ENCODE results near the gene MAEA. TPM values are rescaled to one million over a fixed set of nuclear protein-coding genes. Genes with fewer than 3 reads are reported as not detected.

The MAEA gene
- total and polyA plus RNA-seq, 2 of the 8 experiments (the other 6 are each of a cell fraction or from before 2014, with no cell fraction given): 75.8 to 133 TPM

- Histone ChIP-seq H2BK12ac (ENCODE audit: low read depth, low read length) (no peak overlapping the region), H3K18ac (ENCODE audit: extremely low read depth, low read length) (no peak overlapping the region), H4K91ac (replicated peaks; ENCODE audit: insufficient read length, low read length) (no peak overlapping the region), H2BK15ac (ENCODE audit: low read length) (no peak overlapping the region), H3K27me3 (replicated peaks in 1 of 4; ENCODE audit: control insufficient read depth in 3 of 4, extremely low read depth in 1 of 4, insufficient read depth in 3 of 4, low read length in 3 of 4) (no peaks in the 10 kb centered on the region), H3K14ac (ENCODE audit: insufficient read length) (no peak overlapping the region), H2BK5ac (ENCODE audit: low read depth, low read length) (no peak overlapping the region), H2AFZ (ENCODE audit: low read length) (no peak overlapping the region), H2AK5ac (ENCODE audit: low read depth, low read length) (no peak overlapping the region), H3K9me3 (ENCODE audit: insufficient read depth in 2 of 2, low read depth in 1 of 2, low read length in 1 of 2) (no peaks in the 10 kb centered on the region), H4K5ac (ENCODE audit: insufficient read length, low read depth, low read length) (no peak overlapping the region), H3K4me3 (ENCODE audit: extremely low read depth in 1 of 4, insufficient read depth in 2 of 4, low read depth in 3 of 4, low read length in 4 of 4) (no peak overlapping the region), H3K27ac (ENCODE audit: low read depth, low read length) (no peak overlapping the region), H3K23ac (ENCODE audit: insufficient read length) (no peak overlapping the region), H3K4me1 (replicated peaks in 1 of 4; ENCODE audit: control insufficient read depth in 3 of 4, insufficient read depth in 4 of 4, low read length in 3 of 4) (no peaks in the 10 kb centered on the region; a peak in 1 of 7 replicates), H4K20me1 (replicated peaks in 1 of 2; ENCODE audit: control insufficient read depth in 1 of 2, insufficient read depth in 2 of 2, low read length in 2 of 2) (peaks cover 3 to 16% of the 10 kb centered on the region in 2 experiments), H2BK120ac (replicated peaks; ENCODE audit: low read depth, low read length) (no peak overlapping the region), H3K79me2 (ENCODE audit: control insufficient read depth in 1 of 2, insufficient read depth in 2 of 2, low read length in 2 of 2) (no peaks in the 10 kb centered on the region), H3K36me3 (ENCODE audit: control insufficient read depth in 2 of 4, insufficient read depth in 4 of 4, low read length in 3 of 4) (peaks cover 0 to 17% (median 0%) of the 10 kb centered on the region in 4 experiments; a peak in 2 of 8 replicates), H3K9ac (replicated peaks in 1 of 4; ENCODE audit: extremely low read depth in 1 of 4, low read depth in 3 of 4, low read length in 3 of 4) (no peak overlapping the region), H3K4me2 (ENCODE audit: insufficient read depth in 1 of 2, low read depth in 2 of 2, low read length in 2 of 2) (no peak overlapping the region), H3K4ac (replicated peaks; ENCODE audit: insufficient read length, low read depth, low read length) (no peak overlapping the region), H3K56ac (replicated peaks; ENCODE audit: insufficient read length, low read depth, low read length) (no peak overlapping the region), H3K79me1 (ENCODE audit: low read depth, low read length) (no peaks in the 10 kb centered on the region; the same call in 1 of the 2 replicates), H3K23me2 (ENCODE audit: low read depth, low read length) (no peaks in the 10 kb centered on the region), H4K8ac (ENCODE audit: extremely low read depth, insufficient read depth, low read length) (no peak overlapping the region), H2BK20ac (ENCODE audit: low read length) (no peak overlapping the region)
- DNase-seq (ENCODE audit: low read depth in 1 of 2, low spot score in 2 of 2): no peak
- 90% methylated on average over 16 of the region's 16 CpGs; no CpG with 5 or more reads in 1 of the 2 experiments for WGBS, 2 experiments (ENCODE audit: extremely low coverage in 1 of 2, insufficient coverage in 1 of 2, insufficient read length in 1 of 2, insufficient replicate concordance in 2 of 2, low coverage in 1 of 2, low lambda C conversion rate in 2 of 2, missing lambda C conversion rate in 1 of 2)
- ChIA-PET CTCF (ENCODE audit: partially characterized antibody) (interaction anchor here (0.5 to 2.5 kb wide), 6 partner anchors 7 to 189 kb away, joined by 3 to 10 read pairs (median 4); no protein-coding TSS in a partner anchor), POLR2A (ENCODE audit: partially characterized antibody) (interaction anchor here (0.7 kb wide), 1 partner anchor 9 kb away, joined by 4 read pairs; no protein-coding TSS in a partner anchor)
- FAIRE-seq: no peak
- TF ChIP-seq CEBPB (IDR thresholded peaks at IDR 0.05; ENCODE audit: low read depth, low read length) (no peak), POLR2A (IDR thresholded peaks at IDR 0.05; ENCODE audit: control extremely low read depth in 1 of 2, low read depth in 2 of 2, low read length in 2 of 2) (no peak), CTBP2 (IDR thresholded peaks at IDR 0.05; ENCODE audit: borderline replicate concordance, insufficient read depth, insufficient read length, low read length) (no peak), POLR2AphosphoS5 (IDR thresholded peaks at IDR 0.05; ENCODE audit: low read depth, low read length) (no peak), EZH2 (IDR thresholded peaks at IDR 0.05; ENCODE audit: low read depth, low read length, severe bottlenecking) (no peak)
Observed at GRCh38 chr4:1359976-1360375, 70.3 kb downstream of the MAEA start.

Measured in H1 (cell line).